ENCODE results near the gene ACD. TPM values are rescaled to one million over a fixed set of nuclear protein-coding genes. Genes with fewer than 3 reads are reported as not detected.

ACD gene
- total RNA-seq, 1 donor from 2014 or later = 38.8 TPM

DNA sequence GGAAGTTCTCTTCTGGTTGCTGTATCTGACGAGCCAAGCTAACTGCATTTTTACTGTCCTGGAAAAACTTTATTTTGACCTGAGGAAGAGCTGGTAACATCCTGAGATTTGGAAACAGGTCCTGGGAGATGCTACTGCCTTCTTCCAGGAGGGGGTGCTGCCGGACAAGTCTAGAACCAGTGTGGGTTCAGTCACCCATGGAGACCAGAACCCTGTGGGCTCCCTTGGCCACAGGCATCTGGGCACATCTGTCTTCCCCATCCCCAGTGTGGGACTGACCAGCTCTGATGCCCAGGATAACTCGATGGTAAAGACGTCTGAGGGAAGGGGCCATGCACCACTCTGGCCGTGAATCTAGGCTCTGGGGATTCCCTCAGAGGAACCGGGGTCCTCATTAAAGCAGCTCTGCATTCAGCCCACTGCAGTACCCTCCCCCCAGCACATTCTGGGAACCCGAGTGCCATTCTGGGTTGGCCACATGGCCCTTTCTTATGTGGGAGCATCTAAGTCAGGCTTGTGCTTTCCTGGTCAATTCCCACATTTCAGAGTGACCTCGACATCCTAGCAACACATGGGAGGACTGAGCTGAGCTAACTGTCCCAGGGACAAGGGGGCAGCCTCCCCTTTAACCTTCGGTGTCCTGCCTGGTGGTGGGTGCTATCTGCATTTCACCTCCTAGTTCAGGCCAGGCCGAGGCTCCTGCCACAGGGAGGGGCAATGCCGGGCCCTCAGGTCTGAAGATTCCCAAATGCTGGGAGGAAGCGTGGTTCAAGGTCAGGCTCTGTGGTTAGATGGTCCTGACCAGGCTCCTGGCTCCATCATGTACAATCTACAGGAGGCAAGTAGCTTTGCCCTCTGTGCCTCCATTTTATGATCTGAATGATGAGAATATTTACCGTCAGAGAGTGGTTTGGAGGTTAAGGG, 12.9 kb upstream of the ACD start:
- Histone ChIP-seq H3K27me3 (no peaks in the 10 kb centered on the region), H3K27ac (peak overlapping the region; percentile 75), H3K36me3 (no peaks in the 10 kb centered on the region), H3K9me3 (no peaks in the 10 kb centered on the region), H3K4me1 (peaks cover 55% of the 10 kb centered on the region), H3K4me3 (no peak overlapping the region)
- DNase-seq (ENCODE audit: extremely low spot score in 2 of 2) = peak in 1 of 2 donors; percentile 81
- intact Hi-C loops (cut with DNase I) = no loop called here
- peak in 1 of 2 donors; percentile 33 for TF ChIP-seq POLR2AphosphoS5 (IDR thresholded peaks at IDR 0.05; ENCODE audit: insufficient read depth in 1 of 2, low read depth in 1 of 2)
- no peak for TF ChIP-seq POLR2A (IDR thresholded peaks at IDR 0.05)
- TF ChIP-seq, protein P1, sequence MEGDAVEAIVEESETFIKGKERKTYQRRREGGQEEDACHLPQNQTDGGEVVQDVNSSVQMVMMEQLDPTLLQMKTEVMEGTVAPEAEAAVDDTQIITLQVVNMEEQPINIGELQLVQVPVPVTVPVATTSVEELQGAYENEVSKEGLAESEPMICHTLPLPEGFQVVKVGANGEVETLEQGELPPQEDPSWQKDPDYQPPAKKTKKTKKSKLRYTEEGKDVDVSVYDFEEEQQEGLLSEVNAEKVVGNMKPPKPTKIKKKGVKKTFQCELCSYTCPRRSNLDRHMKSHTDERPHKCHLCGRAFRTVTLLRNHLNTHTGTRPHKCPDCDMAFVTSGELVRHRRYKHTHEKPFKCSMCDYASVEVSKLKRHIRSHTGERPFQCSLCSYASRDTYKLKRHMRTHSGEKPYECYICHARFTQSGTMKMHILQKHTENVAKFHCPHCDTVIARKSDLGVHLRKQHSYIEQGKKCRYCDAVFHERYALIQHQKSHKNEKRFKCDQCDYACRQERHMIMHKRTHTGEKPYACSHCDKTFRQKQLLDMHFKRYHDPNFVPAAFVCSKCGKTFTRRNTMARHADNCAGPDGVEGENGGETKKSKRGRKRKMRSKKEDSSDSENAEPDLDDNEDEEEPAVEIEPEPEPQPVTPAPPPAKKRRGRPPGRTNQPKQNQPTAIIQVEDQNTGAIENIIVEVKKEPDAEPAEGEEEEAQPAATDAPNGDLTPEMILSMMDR (IDR thresholded peaks at IDR 0.05) = peak; percentile 37 to 58 (median 56)

DNA sequence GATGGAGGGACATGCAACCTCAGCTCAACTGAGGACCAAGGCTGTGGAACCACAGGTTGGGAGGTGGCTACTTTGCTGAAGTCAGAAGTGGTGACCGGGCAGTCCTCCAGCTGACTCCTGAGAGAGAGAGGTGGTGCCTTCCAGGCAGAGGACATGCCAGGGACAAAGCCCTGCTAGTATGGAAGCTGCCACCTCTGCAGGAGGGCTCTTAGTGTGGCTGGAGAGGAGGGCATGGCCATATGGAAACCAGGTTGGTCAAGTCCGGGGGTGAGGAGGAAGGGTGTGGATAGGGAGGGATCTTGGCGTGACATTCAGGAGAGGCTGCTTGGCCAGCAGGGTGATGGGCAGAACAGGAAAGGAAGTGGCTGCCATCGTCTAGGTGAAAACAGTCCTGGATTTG, 12.2 kb upstream of the ACD start:
- Histone ChIP-seq H3K36me3 (no peaks in the 10 kb centered on the region), H3K27me3 (no peaks in the 10 kb centered on the region), H3K27ac (no peak overlapping the region), H3K4me1 (peaks cover 55% of the 10 kb centered on the region), H3K4me3 (no peak overlapping the region), H3K9me3 (no peaks in the 10 kb centered on the region)
- DNase-seq (ENCODE audit: extremely low spot score in 2 of 2) = no peak
- intact Hi-C loops (cut with DNase I) = no loop called here
- no peak for TF ChIP-seq POLR2AphosphoS5 (IDR thresholded peaks at IDR 0.05; ENCODE audit: insufficient read depth in 1 of 2, low read depth in 1 of 2)
- no peak for TF ChIP-seq POLR2A (IDR thresholded peaks at IDR 0.05)
- TF ChIP-seq, protein P1 (IDR thresholded peaks at IDR 0.05) = no peak

DNA sequence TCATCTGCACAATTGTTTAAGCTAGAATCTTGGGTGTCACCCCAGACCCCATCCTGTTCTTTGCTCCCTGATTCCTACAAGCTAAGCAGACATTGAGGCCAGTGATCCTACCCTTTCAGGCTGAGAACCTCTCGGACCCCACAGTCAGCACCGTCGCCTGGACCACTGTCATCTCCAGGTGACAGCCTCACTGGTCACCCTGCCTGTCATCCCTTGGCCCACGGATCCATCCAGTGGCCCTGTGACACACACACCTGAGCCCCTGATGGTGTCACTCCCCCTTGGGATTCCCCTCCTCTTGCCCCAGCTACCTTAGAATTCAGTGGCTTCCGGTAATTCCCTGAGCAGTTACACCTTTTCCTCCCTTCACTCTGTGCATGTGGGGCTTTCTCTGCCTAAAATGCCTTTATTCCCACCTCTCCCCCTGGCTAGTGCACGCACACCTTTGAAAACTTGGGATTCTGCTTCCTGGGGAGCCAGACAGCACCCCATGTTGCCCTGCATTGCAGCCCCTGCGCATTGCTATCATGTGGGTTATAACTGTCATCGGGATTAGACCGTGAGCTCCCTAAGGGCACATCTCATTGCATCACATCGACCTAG, 9.5 kb upstream of the ACD start:
- TF ChIP-seq, protein P1 (IDR thresholded peaks at IDR 0.05) = no peak
- TF ChIP-seq POLR2AphosphoS5 (IDR thresholded peaks at IDR 0.05; ENCODE audit: insufficient read depth in 1 of 2, low read depth in 1 of 2) (no peak), POLR2A (IDR thresholded peaks at IDR 0.05) (no peak)
- peaks cover 56% of the 10 kb centered on the region for H3K4me1 ChIP-seq
- H3K27me3 ChIP-seq = no peaks in the 10 kb centered on the region
- no peak overlapping the region for H3K27ac ChIP-seq
- H3K4me3 ChIP-seq = no peak overlapping the region
- H3K9me3 ChIP-seq = no peaks in the 10 kb centered on the region
- intact Hi-C loops (cut with DNase I) = loop anchor here (2.0 kb wide), 1 partner anchor 149 kb away; no protein-coding TSS in a partner anchor
- no peaks in the 10 kb centered on the region for H3K36me3 ChIP-seq
- no peak for DNase-seq (ENCODE audit: extremely low spot score in 2 of 2)

DNA sequence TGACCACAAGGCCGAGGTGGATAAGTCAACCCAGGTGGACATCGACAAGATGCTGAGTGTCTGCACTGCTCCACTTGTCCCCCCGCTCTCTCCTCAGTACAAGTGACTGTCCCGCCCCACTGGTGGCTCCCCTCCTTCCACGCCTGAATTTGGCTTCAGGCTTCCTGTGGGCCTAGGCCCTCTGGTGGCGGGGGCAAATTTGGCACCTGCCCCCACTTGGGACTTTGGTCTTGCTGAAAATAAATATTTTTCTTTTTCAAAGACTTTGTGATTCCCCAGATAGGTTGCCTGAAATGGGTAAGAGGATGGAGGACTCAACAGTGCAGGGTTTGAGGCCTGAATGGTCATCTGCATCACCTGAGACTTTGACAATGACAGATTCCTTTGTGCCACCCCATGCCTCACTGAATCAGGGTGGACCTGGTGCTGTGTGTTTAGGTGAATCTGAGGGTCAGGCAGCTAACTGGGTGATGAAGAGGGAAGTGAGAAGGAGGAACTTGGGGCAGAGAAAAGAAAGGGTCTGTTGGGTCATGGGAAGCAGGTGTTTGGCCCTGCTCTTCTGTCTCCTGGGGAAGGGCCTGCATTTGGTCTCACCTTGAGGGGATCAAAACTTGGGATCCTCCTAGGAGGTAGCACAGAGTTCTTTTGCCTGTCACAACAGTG, 8.6 kb upstream of the ACD start:
- intact Hi-C loops (cut with DNase I) = loop anchor here (2.0 kb wide), 1 partner anchor 148 kb away; no protein-coding TSS in a partner anchor
- peaks cover 47% of the 10 kb centered on the region for H3K4me1 ChIP-seq
- no peaks in the 10 kb centered on the region for H3K36me3 ChIP-seq
- H3K27me3 ChIP-seq = no peaks in the 10 kb centered on the region
- no peak overlapping the region for H3K27ac ChIP-seq
- TF ChIP-seq POLR2AphosphoS5 (IDR thresholded peaks at IDR 0.05; ENCODE audit: insufficient read depth in 1 of 2, low read depth in 1 of 2) = no peak
- TF ChIP-seq POLR2A (IDR thresholded peaks at IDR 0.05) = no peak
- TF ChIP-seq, protein P1 (IDR thresholded peaks at IDR 0.05) = no peak
- no peak overlapping the region for H3K4me3 ChIP-seq
- DNase-seq (ENCODE audit: extremely low spot score in 2 of 2) = no peak
- no peaks in the 10 kb centered on the region for H3K9me3 ChIP-seq
